Epidermal melanocyte (primary cell): ENCODE data around the gene ITIH1.
"Not testable (repeated sequence)": the region's sequence is repeated elsewhere in the genome, so short reads cannot be mapped to it uniquely, and the experiment has no call there.

Source experiments
- DNase-seq: peaks from one replicate; pipeline ENCODE4 v3.0.0; 2011; ENCODE audit warnings: low spot score; ENCODE audit not compliant: insufficient read length

Gene ITIH1, protein sequence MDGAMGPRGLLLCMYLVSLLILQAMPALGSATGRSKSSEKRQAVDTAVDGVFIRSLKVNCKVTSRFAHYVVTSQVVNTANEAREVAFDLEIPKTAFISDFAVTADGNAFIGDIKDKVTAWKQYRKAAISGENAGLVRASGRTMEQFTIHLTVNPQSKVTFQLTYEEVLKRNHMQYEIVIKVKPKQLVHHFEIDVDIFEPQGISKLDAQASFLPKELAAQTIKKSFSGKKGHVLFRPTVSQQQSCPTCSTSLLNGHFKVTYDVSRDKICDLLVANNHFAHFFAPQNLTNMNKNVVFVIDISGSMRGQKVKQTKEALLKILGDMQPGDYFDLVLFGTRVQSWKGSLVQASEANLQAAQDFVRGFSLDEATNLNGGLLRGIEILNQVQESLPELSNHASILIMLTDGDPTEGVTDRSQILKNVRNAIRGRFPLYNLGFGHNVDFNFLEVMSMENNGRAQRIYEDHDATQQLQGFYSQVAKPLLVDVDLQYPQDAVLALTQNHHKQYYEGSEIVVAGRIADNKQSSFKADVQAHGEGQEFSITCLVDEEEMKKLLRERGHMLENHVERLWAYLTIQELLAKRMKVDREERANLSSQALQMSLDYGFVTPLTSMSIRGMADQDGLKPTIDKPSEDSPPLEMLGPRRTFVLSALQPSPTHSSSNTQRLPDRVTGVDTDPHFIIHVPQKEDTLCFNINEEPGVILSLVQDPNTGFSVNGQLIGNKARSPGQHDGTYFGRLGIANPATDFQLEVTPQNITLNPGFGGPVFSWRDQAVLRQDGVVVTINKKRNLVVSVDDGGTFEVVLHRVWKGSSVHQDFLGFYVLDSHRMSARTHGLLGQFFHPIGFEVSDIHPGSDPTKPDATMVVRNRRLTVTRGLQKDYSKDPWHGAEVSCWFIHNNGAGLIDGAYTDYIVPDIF

GRCh38 chr3:52777127-52777958 is at the start of gene ITIH1:
ITIH1 (plus strand) TSS chr3:52777599; CDS start chr3:52777616, 17 bp downstream.
- DNase-seq = no peak

GRCh38 chr3:52728753-52729152 is 48.6 kb upstream of the ITIH1 start:
- DNase-seq = not testable (repeated sequence)

GRCh38 chr3:52730681-52731080 is 46.7 kb upstream of the ITIH1 start:
- no peak for DNase-seq

DNA sequence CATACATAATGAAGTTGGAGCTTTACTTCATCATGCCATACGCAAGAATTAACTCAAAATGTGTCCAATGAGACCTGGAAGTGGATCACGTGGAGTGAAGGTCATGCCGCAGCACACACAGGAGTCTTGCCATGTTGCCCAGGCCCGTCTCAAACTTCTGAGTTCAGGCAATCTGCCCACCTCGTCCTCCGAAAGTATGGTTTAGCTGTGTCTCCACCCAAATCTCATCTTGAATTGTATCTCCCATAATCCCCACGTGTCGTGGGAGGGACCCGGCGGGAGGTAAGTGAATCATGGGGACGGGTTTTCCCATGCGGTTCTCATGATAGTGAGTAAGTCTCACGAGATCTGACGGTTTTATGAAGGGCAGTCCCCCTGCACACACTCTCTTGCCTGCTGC is 45.8 kb upstream of the ITIH1 start:
- no peak for DNase-seq

DNA sequence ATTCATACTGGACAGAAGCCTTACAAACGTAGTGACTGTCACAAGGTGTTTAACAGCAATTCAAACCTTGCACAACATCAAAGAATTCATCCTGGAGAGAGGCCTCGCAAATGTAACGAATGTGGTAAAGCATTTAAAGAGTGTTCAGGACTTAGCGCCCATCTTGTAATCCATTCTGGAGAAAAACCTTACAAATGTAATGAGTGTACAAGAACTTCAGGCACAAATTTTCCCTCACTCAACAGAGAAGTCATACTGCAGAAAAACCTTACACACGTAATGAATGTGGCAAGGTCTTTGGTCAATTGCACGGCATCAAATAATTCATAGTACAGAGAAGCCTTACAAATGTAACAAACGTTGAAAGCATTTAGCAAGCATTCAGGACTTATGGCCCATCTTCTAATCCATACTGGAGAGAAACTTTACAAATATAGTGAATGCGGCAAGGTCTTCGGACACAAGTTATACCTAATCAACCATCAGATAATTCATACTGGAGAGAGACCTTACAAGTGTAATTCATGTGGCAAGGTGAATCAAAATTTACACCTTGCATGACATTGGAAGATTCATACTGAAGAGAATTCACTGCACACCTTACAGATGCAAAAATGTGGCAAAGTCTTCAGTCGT is 44.0 kb upstream of the ITIH1 start:
- no peak for DNase-seq

- no peak for DNase-seq
These were observed 37.7 kb upstream of the ITIH1 start for GRCh38 chr3:52739730-52740129.

DNA sequence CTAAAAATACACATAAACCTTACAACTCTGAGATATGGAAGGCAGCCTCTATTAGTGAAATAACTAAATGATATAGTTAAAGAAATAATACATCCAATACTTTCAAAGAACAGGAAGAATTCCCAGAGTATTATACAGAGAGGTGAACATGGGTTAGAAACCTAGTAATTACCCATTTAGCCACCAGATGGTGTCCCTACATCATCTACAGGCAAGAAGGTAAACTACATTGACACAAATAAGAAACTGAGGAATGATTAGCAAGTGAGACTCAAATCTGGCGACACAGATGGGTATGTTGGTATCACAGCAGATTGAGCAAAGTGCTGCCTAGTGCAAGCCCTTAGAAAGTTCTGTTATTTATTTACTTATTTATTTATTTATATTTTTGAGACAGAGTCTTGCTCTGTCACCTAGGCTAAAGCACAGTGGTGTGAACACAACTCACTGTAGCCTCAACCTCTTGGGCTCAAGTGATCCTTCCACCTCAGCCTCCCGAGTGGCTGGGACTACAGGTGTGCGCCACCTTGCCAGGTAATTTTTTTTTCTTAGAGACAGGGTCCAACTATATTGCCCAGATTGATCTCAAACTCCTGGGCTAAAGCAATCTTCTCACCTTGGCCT is 34.9 kb upstream of the ITIH1 start:
- peak; percentile 21 for DNase-seq

DNA sequence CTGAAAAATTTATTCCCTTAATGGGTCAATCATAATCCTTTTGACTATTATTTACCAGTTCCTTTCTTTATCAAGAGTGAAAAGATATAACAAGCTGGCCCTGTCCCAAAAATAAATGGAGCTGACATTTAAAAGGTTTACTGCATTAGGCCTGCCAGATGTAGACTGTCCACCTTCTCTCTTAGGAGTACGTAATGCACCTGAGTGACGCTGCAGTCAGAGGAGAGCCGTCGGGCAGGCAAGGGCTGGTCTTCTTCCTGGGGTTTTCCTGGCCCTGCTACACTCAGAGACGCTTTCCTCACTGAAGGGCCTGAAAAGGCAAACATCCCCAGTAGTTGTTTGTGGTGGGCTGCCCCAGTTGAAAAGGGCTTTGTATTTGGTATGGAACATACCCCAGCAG is 34.2 kb upstream of the ITIH1 start:
- DNase-seq = no peak

GRCh38 chr3:52743721-52744120 is 33.7 kb upstream of the ITIH1 start:
- DNase-seq = no peak

DNA sequence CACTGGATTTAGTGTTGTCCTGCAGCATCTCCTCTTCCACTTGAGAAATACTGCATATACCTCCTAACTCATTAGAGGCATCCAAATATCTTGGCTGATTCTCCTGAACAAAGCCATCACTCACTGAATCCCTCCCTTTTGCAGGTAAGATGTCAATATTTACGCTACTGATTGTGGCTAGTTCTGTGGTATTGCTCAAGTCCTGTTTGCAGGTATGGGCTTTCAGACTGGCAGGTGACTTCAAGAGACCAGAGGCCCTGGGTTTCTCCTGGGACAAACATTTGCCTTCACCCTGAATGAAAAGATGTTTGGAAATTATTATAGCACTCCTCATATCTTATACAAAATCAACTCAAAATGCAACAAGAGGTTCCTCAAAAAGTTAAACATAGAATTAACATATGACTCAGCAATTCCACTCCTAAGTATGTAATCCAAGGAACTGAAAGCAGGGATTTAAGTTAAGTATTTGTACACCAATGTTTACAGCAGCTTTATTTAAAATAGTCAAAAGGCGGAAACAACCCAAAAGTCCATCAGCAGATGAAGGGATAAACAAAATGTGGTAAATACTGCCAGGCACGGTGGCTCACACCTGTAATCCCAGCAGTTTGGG is 25.2 kb upstream of the ITIH1 start:
- no peak for DNase-seq

DNA sequence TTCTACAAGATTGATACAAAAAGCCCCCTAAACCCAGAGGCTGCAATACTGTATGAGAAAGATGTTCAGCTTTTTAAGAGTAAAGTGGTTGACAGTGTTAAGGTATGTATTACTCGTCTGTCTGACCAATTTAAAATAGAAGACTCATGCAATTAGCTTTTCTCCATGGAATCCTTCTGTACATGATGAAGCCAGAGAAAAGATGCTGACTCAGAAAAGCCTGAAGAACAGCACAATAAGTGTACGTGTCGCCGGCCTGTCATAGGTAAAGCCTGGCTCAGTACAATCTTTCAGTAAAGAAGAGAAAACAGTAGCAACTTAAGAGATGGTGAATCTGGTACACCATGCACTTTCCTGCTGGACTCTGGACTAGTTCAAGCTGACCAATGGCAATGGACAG is 23.0 kb upstream of the ITIH1 start:
- DNase-seq = no peak

- DNase-seq = no peak
These were observed 21.3 kb upstream of the ITIH1 start for GRCh38 chr3:52756141-52756540.

- DNase-seq = no peak
These were observed 13.9 kb upstream of the ITIH1 start for GRCh38 chr3:52763466-52763865.

DNA sequence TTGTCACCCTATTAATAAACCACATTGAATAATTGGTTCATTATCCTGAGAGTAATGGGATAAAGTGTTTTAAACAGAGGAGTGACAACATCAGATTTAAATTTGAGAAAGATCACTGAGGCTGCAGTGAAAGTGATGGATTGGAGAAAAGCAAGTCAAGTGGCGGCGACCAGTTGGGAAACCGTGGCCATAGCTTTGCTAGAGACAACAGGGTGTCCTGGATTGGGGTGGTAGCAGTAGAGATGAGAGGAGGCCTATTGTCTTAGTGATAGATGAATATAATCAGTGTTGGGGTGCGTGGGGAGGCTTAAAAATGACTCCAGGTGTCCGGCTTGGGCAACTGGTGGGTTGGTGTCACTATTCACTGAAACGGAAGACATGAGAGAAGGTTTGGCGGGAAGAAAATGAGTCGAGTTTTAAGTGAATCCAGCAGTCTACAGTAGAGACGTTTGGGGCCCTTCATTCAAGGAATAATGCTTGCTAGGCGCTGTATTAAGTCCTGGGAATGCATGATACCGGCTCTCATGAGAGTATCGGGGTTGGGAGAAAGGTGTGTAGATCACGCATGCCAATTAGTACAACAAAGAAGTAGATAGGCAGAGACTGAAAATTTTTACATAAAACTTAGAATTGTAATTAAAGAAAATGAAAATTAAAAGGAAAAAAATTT is 7.5 kb upstream of the ITIH1 start:
- DNase-seq = no peak

DNA sequence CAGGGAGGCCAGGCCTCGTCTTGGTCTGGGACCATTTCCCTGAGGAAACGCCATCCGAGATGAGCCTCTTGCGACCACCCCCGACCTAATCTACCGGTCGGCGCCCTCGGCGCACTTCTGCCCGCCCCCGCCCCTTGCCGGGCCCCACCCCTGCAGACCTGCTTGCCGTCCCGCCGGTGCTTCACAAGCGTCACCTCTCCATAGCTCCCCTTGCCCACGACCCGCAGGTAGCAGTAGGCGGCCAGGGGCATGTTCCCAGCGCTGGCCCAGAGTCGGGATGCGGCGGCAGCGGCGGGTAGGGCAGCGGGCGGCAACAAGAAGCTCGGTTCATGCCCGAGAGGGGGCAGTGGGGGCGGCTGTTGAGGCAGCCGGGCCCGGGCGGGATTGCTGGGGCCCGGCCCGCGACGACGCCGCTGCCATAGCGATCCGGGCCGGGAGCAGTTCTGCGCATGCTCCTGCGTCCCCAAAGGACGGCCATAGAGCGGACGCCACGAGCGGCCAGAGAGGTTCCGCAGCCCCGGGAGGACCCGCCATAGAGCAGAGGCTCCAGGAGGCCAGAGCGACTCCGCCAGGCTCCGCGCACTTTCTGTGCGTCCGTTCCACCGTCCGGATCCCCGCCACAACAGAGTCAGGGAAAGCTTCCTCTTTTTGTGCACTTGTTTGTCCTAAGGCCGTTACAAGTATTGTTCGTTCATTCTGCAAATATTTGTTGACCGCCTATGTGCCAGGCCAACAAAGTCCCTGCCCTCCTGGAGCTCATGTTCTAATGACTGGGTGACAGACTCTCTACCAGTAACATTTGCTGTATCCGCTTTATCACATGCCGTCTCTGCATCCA is 6.7 kb upstream of the ITIH1 start, which contains the start of gene NEK4:
NEK4 (minus strand) TSS at position 445 of the 838 bp plus-strand sequence; CDS start at position 251, 194 bp downstream.
- peak; percentile 80 for DNase-seq

DNA sequence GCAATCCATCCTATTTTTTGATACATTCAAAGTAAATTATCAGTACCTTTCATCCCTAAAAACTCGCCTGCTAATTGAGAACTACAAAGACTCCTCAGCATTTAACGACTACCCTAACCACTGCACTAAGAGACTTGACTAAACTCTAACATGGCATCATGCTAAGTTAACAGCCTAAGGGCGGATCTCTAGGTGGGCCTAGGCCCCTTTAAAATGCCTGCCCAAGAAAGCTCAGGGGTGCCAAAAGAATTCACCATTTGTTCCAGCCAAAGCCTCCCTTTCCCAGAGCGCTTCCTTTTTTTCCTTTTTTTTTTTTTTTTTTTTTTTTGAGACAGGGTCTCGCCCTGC is 6.1 kb upstream of the ITIH1 start:
- DNase-seq = no peak

- no peak for DNase-seq
These were observed 5.7 kb upstream of the ITIH1 start for GRCh38 chr3:52771702-52772101.

GRCh38 chr3:52773361-52774065 is 3.9 kb upstream of the ITIH1 start:
- no peak for DNase-seq
